Measurements from ENCODE around the gene TIMM17B. TPM values are rescaled to one million over a fixed set of nuclear protein-coding genes. Genes with fewer than 3 reads are reported as not detected.

The TIMM17B gene
- total RNA-seq, 1 donor, result 39.3 TPM

GRCh38 chrX:48904180-48904579 lies 6.6 kb upstream of the TIMM17B start:
- TF ChIP-seq, protein P1, sequence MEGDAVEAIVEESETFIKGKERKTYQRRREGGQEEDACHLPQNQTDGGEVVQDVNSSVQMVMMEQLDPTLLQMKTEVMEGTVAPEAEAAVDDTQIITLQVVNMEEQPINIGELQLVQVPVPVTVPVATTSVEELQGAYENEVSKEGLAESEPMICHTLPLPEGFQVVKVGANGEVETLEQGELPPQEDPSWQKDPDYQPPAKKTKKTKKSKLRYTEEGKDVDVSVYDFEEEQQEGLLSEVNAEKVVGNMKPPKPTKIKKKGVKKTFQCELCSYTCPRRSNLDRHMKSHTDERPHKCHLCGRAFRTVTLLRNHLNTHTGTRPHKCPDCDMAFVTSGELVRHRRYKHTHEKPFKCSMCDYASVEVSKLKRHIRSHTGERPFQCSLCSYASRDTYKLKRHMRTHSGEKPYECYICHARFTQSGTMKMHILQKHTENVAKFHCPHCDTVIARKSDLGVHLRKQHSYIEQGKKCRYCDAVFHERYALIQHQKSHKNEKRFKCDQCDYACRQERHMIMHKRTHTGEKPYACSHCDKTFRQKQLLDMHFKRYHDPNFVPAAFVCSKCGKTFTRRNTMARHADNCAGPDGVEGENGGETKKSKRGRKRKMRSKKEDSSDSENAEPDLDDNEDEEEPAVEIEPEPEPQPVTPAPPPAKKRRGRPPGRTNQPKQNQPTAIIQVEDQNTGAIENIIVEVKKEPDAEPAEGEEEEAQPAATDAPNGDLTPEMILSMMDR (IDR thresholded peaks at IDR 0.05; ENCODE audit: insufficient read depth, low read depth, low read length), result no peak
- no peak overlapping the region for H3K4me3 ChIP-seq (ENCODE audit: low read depth, low read length)
- no peak for DNase-seq (ENCODE audit: low read depth)

DNA sequence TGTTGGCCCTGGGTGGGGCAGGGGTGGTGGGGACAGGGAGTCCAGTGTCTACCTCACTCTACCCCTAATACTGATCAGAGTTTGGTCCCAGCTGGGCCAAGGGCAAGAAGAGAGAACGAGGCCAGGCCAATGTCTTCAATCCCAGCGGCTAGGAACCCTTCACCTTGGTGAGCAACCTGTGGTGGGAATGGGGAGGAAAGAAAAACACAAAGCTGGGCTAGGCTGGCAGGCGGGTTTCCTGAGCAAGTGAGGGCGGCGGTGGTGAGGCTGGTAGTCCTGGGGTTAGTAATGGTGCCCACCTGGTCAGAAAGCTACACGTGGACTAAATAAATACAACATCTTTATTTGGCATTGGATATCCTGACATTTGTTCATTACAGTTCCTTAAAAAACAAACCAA lies 5.7 kb upstream of the TIMM17B start:
- TF ChIP-seq, protein P1 (IDR thresholded peaks at IDR 0.05; ENCODE audit: insufficient read depth, low read depth, low read length), result no peak
- H3K4me3 ChIP-seq (ENCODE audit: low read depth, low read length), result no peak overlapping the region
- no peak for DNase-seq (ENCODE audit: low read depth)

- no peak for DNase-seq (ENCODE audit: low read depth)
- no peak overlapping the region for H3K4me3 ChIP-seq (ENCODE audit: low read depth, low read length)
- TF ChIP-seq, protein P1 (IDR thresholded peaks at IDR 0.05; ENCODE audit: insufficient read depth, low read depth, low read length), result no peak
Observed at GRCh38 chrX:48902776-48903175, 5.2 kb upstream of the TIMM17B start.

GRCh38 chrX:48902135-48902534 lies 4.6 kb upstream of the TIMM17B start:
- no peak overlapping the region for H3K4me3 ChIP-seq (ENCODE audit: low read depth, low read length)
- TF ChIP-seq, protein P1 (IDR thresholded peaks at IDR 0.05; ENCODE audit: insufficient read depth, low read depth, low read length), result no peak
- DNase-seq (ENCODE audit: low read depth), result no peak

DNA sequence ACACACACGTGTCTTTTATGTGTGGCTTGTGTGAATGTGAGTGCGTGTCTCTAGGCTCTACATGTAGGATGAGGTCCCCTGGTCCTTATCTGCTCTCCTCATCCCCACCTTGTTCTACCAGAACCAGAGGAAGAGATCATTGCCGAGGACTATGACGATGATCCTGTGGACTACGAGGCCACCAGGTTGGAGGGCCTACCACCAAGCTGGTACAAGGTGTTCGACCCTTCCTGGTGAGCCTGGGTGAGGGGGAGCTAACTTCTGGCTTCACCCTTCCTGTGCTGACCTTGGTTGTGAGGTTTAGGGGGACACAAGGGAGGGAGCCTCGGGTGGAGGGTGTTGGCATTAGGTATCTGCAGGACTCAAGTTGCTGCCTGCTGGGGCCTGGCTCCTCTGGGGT lies 3.5 kb upstream of the TIMM17B start:
- TF ChIP-seq, protein P1 (IDR thresholded peaks at IDR 0.05; ENCODE audit: insufficient read depth, low read depth, low read length), result no peak
- no peak for DNase-seq (ENCODE audit: low read depth)
- no peak overlapping the region for H3K4me3 ChIP-seq (ENCODE audit: low read depth, low read length)

DNA sequence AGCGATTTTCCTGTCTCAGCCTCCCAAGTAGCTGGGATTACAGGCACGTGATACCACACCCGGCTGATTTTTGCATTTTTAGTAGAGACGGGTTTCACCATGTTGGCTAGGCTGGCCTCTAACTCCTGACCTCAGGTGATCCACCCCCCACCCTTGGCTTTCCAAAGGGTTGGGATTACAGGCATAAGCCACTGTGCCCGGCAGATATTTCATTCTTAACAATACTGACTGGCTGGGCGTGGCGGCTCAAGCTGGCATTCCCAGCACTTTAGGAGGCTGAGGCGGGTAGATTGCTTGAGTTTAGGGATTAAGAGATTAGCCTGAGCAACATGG lies 1.5 kb upstream of the TIMM17B start:
- H3K4me3 ChIP-seq (ENCODE audit: low read depth, low read length), result no peak overlapping the region
- no peak for DNase-seq (ENCODE audit: low read depth)
- TF ChIP-seq, protein P1 (IDR thresholded peaks at IDR 0.05; ENCODE audit: insufficient read depth, low read depth, low read length), result no peak

DNA sequence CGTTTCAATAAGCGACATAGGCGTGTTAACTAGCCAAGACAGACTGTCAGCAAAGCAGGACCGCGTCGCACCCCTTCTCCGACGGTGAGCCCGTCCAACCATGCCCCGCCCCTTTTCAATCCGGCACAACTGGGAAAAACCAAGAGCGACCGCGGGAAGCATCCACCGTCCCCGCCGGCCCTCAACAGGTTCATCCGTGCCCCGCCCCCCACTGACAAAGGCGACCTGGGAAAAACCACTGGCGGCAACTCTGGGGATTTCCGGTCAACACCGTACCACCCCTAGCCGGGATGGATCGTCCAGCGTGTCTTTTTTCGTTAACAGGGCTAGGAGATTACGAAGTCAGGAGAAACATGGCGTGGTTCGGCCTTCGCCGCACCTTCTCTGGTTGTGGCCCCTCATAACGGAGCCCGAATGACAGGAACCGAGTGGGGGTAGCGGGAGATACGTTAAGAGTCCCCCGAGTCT lies 377 bp downstream of the TIMM17B start:
- peak overlapping the region; percentile 79 for H3K4me3 ChIP-seq (ENCODE audit: low read depth, low read length)
- TF ChIP-seq, protein P1 (IDR thresholded peaks at IDR 0.05; ENCODE audit: insufficient read depth, low read depth, low read length), result no peak
- DNase-seq (ENCODE audit: low read depth), result peak; percentile 75

Data from fibroblast of villous mesenchyme (primary cell).